Suppressor macrophage treated with lipopolysaccharide for 1 hour (primary cell): ENCODE data around the gene GGCX.
"Not testable (repeated sequence)": the region's sequence is repeated elsewhere in the genome, so short reads cannot be mapped to it uniquely, and the experiment has no call there.

Experiments used
- DNase-seq, 3 donors: peaks; one replicate each; pipeline ENCODE4 v3.0.0-alpha.2; 2020 to 2022

GGCX gene

GRCh38 chr2:85561280-85562212 is at the start of gene GGCX:
Gene GGCX (minus strand): TSS chr2:85561493. CDS start chr2:85561428, 65 bp downstream.
- DNase-seq = peak; percentile 95 to 98 (median 98)

DNA sequence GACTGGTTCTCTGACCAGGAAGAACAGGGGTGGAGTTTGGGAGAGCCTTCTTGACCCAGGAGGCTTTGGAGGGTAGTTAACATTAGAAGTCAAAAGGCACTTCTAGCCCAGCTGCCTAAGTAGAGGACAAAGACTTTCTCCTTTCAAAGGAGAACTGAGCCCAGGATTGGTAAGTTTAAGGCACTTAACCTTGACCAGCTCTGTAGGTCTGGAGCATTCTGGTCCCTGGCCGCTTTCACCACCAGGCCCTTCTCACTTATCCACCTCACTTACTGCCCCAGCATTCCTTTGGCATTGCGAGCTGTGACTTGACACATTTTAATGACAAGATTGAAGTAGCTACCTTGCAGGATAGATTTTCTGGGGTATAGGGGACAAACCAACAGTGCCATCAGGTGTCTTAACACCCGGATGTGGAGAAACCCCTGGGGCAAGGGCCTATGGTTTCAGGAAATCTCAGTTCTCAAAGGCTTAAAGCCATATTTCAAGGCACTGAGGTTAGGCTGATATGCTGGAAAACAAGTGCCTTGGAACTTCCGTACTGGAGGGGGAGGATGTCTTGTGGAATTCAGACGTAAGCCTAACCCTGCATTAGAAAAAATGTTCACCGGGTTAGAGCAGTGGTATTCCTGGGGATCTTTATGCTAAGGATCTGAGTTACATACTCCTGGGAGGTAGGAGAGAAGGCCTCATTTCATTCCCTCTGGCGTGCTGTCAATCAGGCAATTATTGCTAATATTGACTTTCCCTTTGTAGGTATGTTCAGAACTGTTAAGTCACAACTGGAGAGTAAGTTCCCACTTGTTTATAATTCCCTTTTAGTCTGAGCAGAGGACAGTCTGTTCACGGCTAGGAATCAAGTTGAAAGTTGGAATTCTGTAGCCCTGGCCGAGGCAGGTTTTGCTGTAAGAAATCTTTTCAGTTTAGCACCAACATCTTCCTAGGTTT is 46.2 kb upstream of the GGCX start:
- DNase-seq = no peak

DNA sequence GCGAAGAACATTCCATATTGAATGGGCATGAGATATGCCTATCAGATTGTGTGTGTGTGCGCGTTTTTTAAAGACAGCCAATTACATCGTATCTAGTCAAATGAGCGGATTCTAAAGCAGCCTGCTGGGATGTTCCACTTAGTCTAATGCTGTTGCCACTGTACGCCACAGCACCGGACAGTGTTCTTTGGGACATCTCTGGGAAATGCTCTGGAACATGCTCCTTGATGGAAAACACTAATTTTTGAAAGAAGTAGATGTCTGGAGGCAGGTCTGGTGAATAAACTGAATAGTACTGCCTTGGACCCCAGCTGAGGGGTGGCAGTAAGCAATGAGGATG is 44.8 kb upstream of the GGCX start:
- DNase-seq = no peak

DNA sequence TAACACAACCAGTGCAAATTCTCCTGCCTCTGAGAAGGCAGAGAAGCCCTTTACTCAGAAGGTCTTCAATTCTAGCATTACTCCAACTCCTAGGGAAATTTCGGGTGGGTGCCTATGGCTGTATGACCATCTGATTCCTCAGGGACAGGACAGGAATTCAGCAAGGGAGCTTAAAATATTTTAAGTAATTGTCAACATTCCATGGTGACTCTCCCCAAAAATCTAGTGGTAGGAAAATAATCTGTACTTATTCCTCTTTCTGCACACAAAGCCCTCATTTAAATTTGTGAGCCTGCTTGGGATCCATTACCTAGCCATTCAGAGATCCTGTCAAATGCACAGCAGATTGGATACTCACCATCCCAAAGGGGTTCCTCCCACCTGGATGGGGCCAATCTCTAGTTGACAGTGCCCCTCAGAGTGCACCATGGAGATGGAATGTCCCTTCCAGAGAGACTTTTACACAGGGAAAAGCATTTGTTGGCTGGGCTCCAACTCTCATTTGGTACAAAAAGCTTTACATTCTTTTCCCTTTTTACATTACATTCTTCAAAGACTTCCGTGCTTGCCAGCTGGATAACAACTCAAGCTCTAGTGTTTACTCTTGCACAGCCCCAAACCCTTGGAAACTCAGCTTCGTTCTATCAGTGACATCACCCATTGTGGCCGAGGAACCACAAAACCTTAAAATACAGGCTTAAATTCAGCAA is 44.3 kb upstream of the GGCX start:
- no peak for DNase-seq

GRCh38 chr2:85604568-85605339 is 43.5 kb upstream of the GGCX start:
- no peak for DNase-seq

DNA sequence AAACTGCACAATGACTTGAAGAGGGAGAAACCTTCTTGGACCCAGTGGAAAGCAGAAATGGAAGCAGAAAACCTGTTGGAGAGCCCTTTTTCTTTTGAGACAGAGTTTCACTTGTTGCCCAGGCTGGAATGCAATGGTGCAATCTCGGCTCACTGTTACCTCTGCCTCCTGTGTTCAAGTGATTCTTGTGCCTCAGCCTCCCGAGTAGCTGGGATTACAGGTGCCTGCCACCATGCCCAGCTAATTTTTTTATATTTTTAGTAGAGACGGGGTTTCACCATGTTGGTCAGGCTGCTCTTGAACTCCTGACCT is 42.8 kb upstream of the GGCX start:
- DNase-seq = not testable (repeated sequence)

DNA sequence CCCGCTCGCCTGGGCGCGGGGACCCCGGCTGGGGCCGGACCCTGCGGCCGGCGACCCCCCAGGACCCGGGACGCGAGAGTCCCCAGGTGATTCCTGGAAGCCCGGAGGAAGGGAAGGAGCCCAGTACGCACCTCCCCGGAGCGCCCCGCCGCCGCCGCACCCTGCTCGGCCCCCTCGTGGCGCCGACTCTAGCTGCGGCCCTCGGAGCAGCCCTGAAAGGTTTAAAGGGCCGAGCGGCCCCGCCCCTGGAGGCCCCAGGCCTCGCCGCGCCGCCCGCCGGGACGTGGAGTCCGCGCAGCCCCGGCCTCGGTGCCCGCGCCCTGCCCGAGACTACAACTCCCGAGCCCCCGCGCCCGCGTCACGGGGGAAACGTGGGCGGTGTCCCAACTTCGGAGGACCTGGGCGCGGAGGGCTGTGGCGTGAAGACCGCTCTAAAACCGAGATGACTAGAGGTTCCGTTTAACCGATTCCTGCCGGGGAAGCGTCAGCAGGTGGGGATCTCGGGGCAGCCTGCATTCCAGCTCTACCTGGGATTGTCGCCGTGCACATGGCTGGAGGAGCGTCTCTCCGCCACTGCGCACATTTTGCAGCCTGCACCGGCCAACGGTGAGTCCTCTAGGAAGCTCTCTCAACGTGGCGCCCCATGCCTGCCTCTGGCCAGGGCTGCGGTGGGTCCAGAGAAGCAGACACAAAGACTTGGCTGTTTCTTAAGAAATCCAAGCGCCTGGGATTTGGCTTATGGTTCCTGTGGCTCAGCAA is 41.4 kb upstream of the GGCX start, which contains the start of gene TMEM150A:
Gene TMEM150A (minus strand): TSS at position 223 of the 759 bp plus-strand sequence. CDS start 750 bp downstream, outside the sequence.
- DNase-seq = peak; percentile 96 to 99 (median 99)

GRCh38 chr2:85601771-85602475 is 40.6 kb upstream of the GGCX start:
- DNase-seq = peak; percentile 60 to 80 (median 67)

DNA sequence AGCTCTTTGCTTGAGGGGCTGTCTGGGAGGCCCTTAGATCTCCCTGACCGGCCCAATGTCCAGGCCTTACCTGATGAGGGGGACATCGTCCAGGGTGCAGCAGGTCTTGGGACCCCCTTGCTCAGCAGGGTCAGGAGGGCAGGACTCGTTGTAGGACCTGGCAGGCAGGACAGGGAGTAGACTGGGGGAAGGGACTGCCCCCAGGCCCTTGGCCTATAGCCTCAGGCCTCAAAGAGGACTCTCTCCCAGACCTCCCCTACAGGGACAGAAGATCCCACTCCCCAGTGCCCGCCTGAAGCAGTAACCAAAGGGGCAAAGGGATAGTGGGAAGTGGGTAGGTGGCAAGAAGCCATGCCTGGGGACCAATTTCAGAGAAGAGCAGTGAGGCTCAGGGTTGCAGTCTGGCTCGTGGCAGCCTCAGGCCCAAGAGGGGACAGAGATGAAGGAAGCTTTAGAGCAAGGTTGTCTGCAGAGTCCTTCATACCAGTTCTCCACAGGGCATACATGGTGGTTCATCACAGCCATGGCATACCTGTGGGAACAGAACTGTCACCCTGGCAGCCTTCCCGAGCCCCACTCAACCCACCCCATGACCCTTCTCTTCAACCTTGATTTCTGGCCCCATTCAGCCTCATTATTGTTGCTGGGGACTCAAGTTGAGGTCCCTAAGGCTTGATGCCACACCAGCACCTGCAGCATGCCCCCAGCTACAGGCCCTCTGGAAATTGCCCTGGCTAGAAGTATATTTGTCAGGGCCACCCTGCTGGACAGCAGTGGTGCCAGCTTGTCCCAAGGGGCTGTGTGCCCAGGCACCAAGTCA is 39.9 kb upstream of the GGCX start:
- DNase-seq = no peak

DNA sequence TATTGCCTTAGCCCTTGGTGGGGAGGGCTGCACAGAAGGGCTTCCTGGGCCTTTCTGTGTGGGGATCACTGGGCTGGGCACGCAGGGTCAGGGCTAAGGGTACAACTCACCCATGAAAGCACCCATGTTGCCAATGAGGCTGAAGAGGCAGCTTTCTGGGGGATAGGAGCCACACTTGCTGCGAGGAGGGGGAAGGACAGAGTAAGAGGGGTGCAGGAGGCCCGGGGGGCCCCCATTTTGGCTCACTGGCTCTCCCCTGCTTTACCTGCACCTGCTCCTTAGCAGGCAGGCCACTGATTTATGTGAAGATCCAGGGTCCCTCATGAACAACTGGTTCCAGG is 38.9 kb upstream of the GGCX start:
- DNase-seq = no peak

- no peak for DNase-seq
These were observed 38.4 kb upstream of the GGCX start for GRCh38 chr2:85599468-85600234.

- DNase-seq = no peak
These were observed 37.5 kb upstream of the GGCX start for GRCh38 chr2:85598594-85599340.

GRCh38 chr2:85597241-85597640 is 35.9 kb upstream of the GGCX start:
- DNase-seq = no peak

DNA sequence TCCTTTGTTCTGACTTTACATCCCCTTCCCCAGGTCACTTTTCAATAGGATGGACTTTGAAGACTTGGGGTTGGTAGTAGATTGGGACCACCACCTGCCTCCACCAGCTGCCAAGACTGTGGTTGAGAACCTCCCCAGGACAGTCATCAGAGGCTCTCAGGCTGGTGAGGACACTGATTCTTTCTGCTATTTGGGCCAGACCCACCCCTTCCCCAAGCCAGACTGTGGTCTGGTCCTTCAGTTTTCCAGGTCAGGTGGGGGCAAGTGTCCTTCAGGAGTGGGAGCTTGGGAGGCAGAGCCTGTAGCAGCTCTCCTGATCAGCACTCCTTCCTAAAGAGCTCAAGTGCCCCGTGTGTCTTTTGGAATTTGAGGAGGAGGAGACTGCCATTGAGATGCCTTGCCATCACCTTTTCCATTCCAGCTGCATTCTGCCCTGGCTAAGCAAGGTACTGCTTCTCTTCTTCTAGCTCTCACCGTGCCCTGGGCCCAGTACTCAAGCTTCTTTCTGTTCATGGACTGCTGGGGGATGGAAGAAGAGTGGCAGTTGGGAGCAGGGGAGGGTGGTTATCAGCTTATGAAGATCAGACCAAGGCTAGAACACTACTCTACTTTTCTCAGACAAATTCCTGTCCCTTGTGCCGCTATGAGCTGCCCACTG is 35.3 kb upstream of the GGCX start:
- no peak for DNase-seq

DNA sequence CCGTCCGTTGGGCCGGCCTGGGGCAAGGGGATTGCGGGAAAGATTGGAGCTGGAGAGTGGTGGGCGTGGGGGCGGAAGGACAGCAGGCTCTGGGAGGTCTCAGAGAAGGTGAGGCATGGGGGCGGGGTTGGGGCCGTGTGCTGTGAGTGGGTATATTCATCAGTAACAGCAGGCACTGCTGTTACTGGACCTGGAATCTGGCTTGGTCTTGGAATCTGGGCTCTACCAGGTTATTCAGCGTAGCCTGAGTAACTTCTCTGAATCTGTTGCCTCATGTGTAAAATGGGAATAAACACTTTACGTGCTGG is 34.7 kb upstream of the GGCX start:
- DNase-seq = no peak

GRCh38 chr2:85595301-85596025 is 34.2 kb upstream of the GGCX start, which contains the start of gene RNF181:
Gene RNF181 (plus strand): TSS chr2:85595745. CDS start chr2:85595764, 19 bp downstream.
- DNase-seq = peak; percentile 96 to 99 (median 98)

DNA sequence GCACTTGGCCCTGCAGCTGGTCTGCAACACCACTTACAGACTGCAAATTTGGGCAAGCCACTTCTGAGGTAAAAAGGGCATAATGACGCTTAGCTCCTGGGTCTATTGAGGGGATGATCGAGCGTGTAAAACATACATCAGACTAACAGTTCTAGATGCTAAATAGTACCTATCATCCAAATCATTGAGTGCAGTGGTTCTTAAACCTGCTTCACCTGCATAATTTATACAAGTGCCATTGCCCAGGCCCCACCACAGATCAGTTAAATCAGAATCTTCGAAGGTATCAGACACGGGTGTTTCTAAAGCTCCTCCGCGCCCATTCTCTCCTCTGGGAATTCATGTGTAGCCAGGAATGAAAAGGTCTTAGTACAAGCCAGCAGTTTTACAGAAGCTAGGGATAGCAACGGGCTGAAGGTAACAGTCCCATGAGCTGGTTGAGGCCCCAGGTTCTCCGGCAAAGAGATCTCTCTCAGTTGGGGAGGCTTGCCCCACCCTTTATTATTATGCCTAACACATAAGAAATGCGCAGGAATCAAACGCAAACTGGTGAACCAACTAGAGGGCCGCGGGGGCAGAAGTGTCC is 33.5 kb upstream of the GGCX start:
- DNase-seq = no peak
